ENCODE results near the gene HS3ST5. TPM values are rescaled to one million over a fixed set of nuclear protein-coding genes. Genes with fewer than 3 reads are reported as not detected.
"Not testable (repeated sequence)": the region's sequence is repeated elsewhere in the genome, so short reads cannot be mapped to it uniquely, and the experiment has no call there.

HS3ST5 gene
- total RNA-seq, 1 donor from 2014 or later, result not detected

DNA sequence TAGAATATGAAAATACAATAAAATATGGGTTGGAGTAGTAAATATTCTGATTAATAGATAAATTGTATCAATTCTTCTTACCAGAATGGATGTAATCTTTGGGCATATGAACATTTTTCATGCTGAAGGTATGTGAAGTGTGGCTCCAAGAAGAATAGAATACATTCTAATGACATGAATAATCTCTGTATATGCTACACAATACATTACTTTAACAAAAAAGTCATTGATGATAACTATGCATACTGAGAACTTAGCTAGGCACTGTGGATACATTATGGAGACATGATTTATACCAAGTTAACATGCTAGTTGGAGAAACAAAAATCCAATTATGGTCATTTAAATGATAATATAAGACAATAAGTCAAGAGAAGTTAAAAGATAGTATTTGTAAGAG, 309.2 kb downstream of the HS3ST5 start:
- intact Hi-C loops (cut with DNase I), result no loop called here
- no peaks in the 10 kb centered on the region for H3K36me3 ChIP-seq
- H3K9me3 ChIP-seq, result no peaks in the 10 kb centered on the region
- no peaks in the 10 kb centered on the region for H3K4me1 ChIP-seq
- no peaks in the 10 kb centered on the region for H3K27me3 ChIP-seq
- TF ChIP-seq, protein P1, sequence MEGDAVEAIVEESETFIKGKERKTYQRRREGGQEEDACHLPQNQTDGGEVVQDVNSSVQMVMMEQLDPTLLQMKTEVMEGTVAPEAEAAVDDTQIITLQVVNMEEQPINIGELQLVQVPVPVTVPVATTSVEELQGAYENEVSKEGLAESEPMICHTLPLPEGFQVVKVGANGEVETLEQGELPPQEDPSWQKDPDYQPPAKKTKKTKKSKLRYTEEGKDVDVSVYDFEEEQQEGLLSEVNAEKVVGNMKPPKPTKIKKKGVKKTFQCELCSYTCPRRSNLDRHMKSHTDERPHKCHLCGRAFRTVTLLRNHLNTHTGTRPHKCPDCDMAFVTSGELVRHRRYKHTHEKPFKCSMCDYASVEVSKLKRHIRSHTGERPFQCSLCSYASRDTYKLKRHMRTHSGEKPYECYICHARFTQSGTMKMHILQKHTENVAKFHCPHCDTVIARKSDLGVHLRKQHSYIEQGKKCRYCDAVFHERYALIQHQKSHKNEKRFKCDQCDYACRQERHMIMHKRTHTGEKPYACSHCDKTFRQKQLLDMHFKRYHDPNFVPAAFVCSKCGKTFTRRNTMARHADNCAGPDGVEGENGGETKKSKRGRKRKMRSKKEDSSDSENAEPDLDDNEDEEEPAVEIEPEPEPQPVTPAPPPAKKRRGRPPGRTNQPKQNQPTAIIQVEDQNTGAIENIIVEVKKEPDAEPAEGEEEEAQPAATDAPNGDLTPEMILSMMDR (IDR thresholded peaks at IDR 0.05), result no peak
- no peak overlapping the region for H3K27ac ChIP-seq
- H3K4me3 ChIP-seq, result no peak overlapping the region
- DNase-seq (ENCODE audit: extremely low spot score in 2 of 2), result no peak

DNA sequence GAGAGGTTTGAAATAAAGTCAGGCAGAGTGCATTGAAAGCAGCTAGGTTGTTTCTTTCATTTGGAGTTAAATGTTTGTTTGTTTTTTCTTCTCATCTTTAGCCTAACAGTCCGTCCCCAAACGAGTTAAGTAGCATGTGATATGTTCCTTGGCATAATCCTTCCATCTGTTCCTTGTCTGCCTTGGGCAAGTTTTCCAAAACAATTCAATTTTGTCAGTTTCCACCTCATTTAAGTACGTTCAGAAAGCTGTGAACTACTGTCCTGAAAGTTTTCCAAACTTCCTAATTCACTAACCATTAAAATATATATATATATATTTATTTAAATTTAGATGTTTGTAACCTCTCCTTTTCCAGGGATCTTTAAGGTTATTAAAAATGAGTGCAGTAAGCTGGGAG, 310.1 kb downstream of the HS3ST5 start:
- no peak for DNase-seq (ENCODE audit: extremely low spot score in 2 of 2)
- H3K9me3 ChIP-seq, result no peaks in the 10 kb centered on the region
- no peaks in the 10 kb centered on the region for H3K4me1 ChIP-seq
- intact Hi-C loops (cut with DNase I), result no loop called here
- no peaks in the 10 kb centered on the region for H3K27me3 ChIP-seq
- no peak overlapping the region for H3K27ac ChIP-seq
- H3K4me3 ChIP-seq, result no peak overlapping the region
- no peak for TF ChIP-seq POLR2AphosphoS5 (IDR thresholded peaks at IDR 0.05; ENCODE audit: insufficient read depth in 1 of 2, low read depth in 1 of 2)
- no peak for TF ChIP-seq POLR2A (IDR thresholded peaks at IDR 0.05)
- TF ChIP-seq, protein P1 (IDR thresholded peaks at IDR 0.05), result no peak
- no peaks in the 10 kb centered on the region for H3K36me3 ChIP-seq

DNA sequence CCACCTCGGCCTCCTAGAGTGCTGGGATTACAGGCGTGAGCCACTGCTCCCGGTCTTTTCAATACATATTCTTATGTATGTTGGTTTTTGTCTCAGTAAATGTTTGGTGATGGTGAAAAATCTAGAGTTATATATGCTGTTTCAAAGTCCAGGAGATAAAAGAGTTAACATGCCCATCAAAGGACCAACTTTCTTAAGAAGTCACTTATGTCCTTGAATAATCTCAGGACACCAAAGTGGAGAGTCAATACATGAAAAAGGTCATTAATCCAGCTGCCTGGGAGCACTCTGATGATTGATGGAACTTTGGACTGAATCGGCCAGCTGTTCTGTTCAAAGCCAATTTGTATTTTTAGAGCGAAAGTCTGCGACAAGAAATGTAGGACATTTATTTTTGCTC, 312.1 kb downstream of the HS3ST5 start:
- H3K4me1 ChIP-seq, result no peaks in the 10 kb centered on the region
- no peaks in the 10 kb centered on the region for H3K27me3 ChIP-seq
- H3K9me3 ChIP-seq, result no peaks in the 10 kb centered on the region
- intact Hi-C loops (cut with DNase I), result no loop called here
- H3K4me3 ChIP-seq, result no peak overlapping the region
- no peaks in the 10 kb centered on the region for H3K36me3 ChIP-seq
- DNase-seq (ENCODE audit: extremely low spot score in 2 of 2), result no peak
- TF ChIP-seq POLR2A (IDR thresholded peaks at IDR 0.05) (no peak), POLR2AphosphoS5 (IDR thresholded peaks at IDR 0.05; ENCODE audit: insufficient read depth in 1 of 2, low read depth in 1 of 2) (no peak)
- TF ChIP-seq, protein P1 (IDR thresholded peaks at IDR 0.05), result no peak
- no peak overlapping the region for H3K27ac ChIP-seq

DNA sequence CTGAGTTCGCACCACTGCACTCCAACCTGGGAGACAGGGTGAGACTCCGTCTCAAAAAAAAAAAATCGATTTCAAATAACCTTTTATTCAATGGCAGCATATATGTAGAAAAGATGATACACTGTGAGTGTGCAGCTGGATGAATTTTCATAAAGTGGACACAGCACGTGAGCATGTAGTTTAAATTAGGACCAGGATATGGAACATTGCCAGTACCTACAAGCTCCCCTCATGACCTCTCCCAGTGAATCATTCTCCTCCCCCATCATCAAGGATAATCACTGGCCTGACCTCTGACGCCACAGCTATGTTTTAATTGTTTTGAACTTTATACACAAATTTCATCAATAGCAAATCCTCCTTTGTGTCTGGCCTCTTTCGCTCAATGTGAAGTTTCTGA, 318.1 kb downstream of the HS3ST5 start:
- Histone ChIP-seq H3K36me3 (no peaks in the 10 kb centered on the region), H3K27me3 (no peaks in the 10 kb centered on the region), H3K9me3 (no peaks in the 10 kb centered on the region), H3K4me3 (no peak overlapping the region), H3K27ac (no peak overlapping the region), H3K4me1 (no peaks in the 10 kb centered on the region)
- TF ChIP-seq, protein P1 (IDR thresholded peaks at IDR 0.05), result no peak
- TF ChIP-seq POLR2A (IDR thresholded peaks at IDR 0.05), result no peak
- TF ChIP-seq POLR2AphosphoS5 (IDR thresholded peaks at IDR 0.05; ENCODE audit: insufficient read depth in 1 of 2, low read depth in 1 of 2), result no peak
- intact Hi-C loops (cut with DNase I), result no loop called here
- DNase-seq (ENCODE audit: extremely low spot score in 2 of 2), result no peak

DNA sequence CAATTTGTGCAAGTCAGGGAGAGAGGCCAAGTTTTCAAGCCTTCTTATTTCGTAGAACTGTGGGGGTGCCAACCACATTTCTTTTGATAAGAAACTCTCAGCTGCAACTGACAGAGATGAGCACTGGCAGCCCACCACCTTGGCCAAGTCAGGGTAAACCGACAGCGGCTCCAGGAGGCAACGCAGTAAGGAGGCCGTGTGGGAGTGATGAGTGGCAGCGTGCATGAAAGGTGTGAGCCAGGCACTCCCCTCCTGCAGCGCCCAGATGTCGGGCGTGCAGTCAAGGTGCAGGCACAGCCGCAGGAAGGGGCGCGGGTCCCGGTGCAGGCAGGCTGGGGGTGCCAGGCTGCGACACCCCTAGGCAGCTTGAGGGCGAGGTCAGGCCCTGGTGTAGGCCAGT, 322.6 kb downstream of the HS3ST5 start:
- intact Hi-C loops (cut with DNase I), result no loop called here
- H3K9me3 ChIP-seq, result no peaks in the 10 kb centered on the region
- H3K27me3 ChIP-seq, result no peaks in the 10 kb centered on the region
- H3K36me3 ChIP-seq, result no peaks in the 10 kb centered on the region
- no peaks in the 10 kb centered on the region for H3K4me1 ChIP-seq
- TF ChIP-seq POLR2A (IDR thresholded peaks at IDR 0.05) (no peak), POLR2AphosphoS5 (IDR thresholded peaks at IDR 0.05; ENCODE audit: insufficient read depth in 1 of 2, low read depth in 1 of 2) (no peak)
- TF ChIP-seq, protein P1 (IDR thresholded peaks at IDR 0.05), result no peak
- no peak overlapping the region for H3K27ac ChIP-seq
- H3K4me3 ChIP-seq, result no peak overlapping the region
- no peak for DNase-seq (ENCODE audit: extremely low spot score in 2 of 2)

DNA sequence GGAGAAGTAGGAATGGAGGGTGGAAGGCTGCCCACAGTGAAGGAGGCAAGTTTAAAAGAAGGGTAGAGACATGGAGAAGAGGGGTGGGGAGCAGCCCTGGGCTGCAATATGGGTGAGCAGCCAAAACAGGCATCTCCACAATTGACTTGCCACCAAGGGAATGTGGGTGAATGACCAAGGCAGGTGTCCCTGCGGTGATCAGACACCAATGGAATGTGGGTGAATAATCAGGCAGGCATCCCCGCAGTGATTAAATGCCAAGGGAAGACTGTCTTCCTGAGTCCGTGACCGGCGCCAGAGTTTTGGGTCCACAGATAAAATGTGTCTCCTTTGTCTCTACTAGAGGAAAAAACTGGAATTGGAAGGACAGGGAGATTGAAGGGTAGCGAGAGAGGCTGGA, 325.7 kb downstream of the HS3ST5 start:
- H3K27ac ChIP-seq; H3K27me3 ChIP-seq; intact Hi-C loops (cut with DNase I); DNase-seq (ENCODE audit: extremely low spot score in 2 of 2); H3K4me1 ChIP-seq; H3K4me3 ChIP-seq; H3K9me3 ChIP-seq; H3K36me3 ChIP-seq: not testable (repeated sequence)

DNA sequence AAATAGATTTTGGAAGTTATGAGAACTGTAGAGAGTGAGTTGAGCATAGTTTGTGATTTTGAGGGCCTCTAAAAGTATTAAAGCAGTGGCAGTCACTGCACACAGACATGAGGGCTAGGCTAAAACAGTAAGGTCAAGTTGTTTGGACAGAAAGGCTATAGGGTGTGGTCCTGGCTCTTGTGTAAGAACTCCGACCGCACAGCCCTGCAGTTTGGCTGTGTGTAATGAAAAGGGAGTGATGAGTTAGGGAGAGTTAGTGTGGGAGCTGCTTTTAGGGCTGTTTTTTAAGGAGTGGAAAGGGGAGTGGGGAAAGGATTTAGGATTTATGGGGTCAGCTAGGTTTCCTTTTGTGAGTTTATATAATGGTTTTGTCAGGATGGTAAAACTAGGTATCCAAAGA, 328.7 kb downstream of the HS3ST5 start:
- intact Hi-C loops (cut with DNase I); H3K4me1 ChIP-seq: not testable (repeated sequence)

DNA sequence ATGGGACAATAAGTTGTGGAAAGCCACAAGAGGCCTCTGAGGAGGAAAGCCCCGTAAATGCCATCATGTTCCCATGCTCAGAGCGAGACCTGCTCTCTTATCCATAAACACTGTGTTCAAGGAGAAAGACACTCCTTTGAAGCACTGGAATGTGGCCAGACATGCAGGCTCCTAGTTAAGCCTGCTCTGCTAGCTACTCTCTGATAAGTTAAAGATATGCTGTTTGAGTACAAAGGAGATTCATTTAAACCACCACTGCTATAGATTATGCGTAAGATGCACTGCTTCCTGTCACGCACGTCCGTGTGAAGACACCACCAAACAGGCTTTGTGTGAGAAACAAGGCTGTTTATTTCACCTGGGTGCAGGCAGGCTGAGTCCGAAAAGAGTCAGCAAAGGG, 331.3 kb downstream of the HS3ST5 start:
- H3K27ac ChIP-seq; H3K4me3 ChIP-seq; H3K36me3 ChIP-seq; DNase-seq (ENCODE audit: extremely low spot score in 2 of 2); H3K4me1 ChIP-seq; H3K9me3 ChIP-seq; intact Hi-C loops (cut with DNase I); H3K27me3 ChIP-seq: not testable (repeated sequence)

More for the DNA sequence above, 328.7 kb downstream of the HS3ST5 start:
- H3K36me3 ChIP-seq; H3K9me3 ChIP-seq; H3K27me3 ChIP-seq; H3K4me3 ChIP-seq; DNase-seq (ENCODE audit: extremely low spot score in 2 of 2); H3K27ac ChIP-seq: not testable (repeated sequence)
